Cortex of kidney (tissue), 1 donor: ENCODE data around the gene LASP1.
"Not testable (repeated sequence)": the region's sequence is repeated elsewhere in the genome, so short reads cannot be mapped to it uniquely, and the experiment has no call there.

Source experiments
- DNase-seq: peaks from one replicate; lab custom pipeline; 2025; lab: John Stamatoyannopoulos, UW

LASP1 gene

GRCh38 chr17:38908676-38909181 lies 38.9 kb downstream of the LASP1 start:
- DNase-seq, result no peak

- no peak for DNase-seq
These were observed 40.5 kb downstream of the LASP1 start for GRCh38 chr17:38910325-38910724.

- DNase-seq, result no peak
These were observed 41.3 kb downstream of the LASP1 start for GRCh38 chr17:38911081-38911730.

- DNase-seq, result not testable (repeated sequence)
These were observed 41.8 kb downstream of the LASP1 start for GRCh38 chr17:38911731-38912081.

- DNase-seq, result no peak
These were observed 42.5 kb downstream of the LASP1 start for GRCh38 chr17:38912221-38912813.

- DNase-seq, result no peak
These were observed 45.1 kb downstream of the LASP1 start for GRCh38 chr17:38914741-38915638.

- no peak for DNase-seq
These were observed 45.8 kb downstream of the LASP1 start for GRCh38 chr17:38915639-38915995.

GRCh38 chr17:38916771-38917170 lies 46.9 kb downstream of the LASP1 start:
- no peak for DNase-seq

- no peak for DNase-seq
These were observed 47.4 kb downstream of the LASP1 start for GRCh38 chr17:38917259-38917658.

GRCh38 chr17:38918129-38918913 lies 48.5 kb downstream of the LASP1 start:
- no peak for DNase-seq

GRCh38 chr17:38918916-38919315 lies 49.1 kb downstream of the LASP1 start:
- DNase-seq, result no peak

- no peak for DNase-seq
These were observed 49.6 kb downstream of the LASP1 start for GRCh38 chr17:38919316-38920078.

- no peak for DNase-seq
These were observed 50.8 kb downstream of the LASP1 start for GRCh38 chr17:38920374-38921291.

GRCh38 chr17:38921756-38922411 lies 52.0 kb downstream of the LASP1 start:
- no peak for DNase-seq

- DNase-seq, result no peak
These were observed 52.9 kb downstream of the LASP1 start for GRCh38 chr17:38922538-38923297.

GRCh38 chr17:38925263-38925995 lies 55.6 kb downstream of the LASP1 start, which contains the start of gene LASP1NB:
Gene LASP1NB (plus strand): TSS chr17:38925614.
- no peak for DNase-seq

GRCh38 chr17:38926293-38927070 lies 56.6 kb downstream of the LASP1 start:
- no peak for DNase-seq
